CD14-positive monocyte (primary cell): ENCODE results near the gene CES4A. TPM values are rescaled to one million over a fixed set of nuclear protein-coding genes. Genes with fewer than 3 reads are reported as not detected.

ENCODE experiments used
- DNase-seq, 3 donors: peaks; one replicate each; pipeline ENCODE4 v3.0.0-alpha.2; 2011 to 2022
- H2AFZ ChIP-seq: 2 replicates; pipeline ENCODE4 v1.6.0; 2012; ENCODE audit warnings: mild to moderate bottlenecking, low read depth, low read length, inconsistent platforms; ENCODE audit not compliant: insufficient read depth, poor library complexity, severe bottlenecking
- H3K27ac ChIP-seq, 2 donors: 1 replicate in 1 of 2; 2 replicates in 1 of 2; pipeline ENCODE4 v1.5.1; 2012 to 2013; ENCODE audit warnings: low read length in 2 of 2, control low read depth in 1 of 2, inconsistent platforms in 1 of 2, low read depth in 1 of 2, mild to moderate bottlenecking in 1 of 2
- H3K27me3 ChIP-seq, 2 donors: one replicate each; pipeline versions ENCODE4 v1.6.0 to v1.6.1; 2011 to 2013; ENCODE audit warnings: low read length in 2 of 2; ENCODE audit not compliant: control insufficient read depth in 2 of 2, insufficient read depth in 2 of 2
- H3K36me3 ChIP-seq, 2 donors: replicated peaks in 1 of 2; 1 replicate in 1 of 2; 2 replicates in 1 of 2; pipeline versions ENCODE4 v1.5.1 to v1.6.1; 2012 to 2013; ENCODE audit warnings: low read length in 2 of 2, control low read depth in 1 of 2, inconsistent platforms in 1 of 2, mild to moderate bottlenecking in 1 of 2; ENCODE audit not compliant: insufficient read depth in 2 of 2, control insufficient read depth in 1 of 2
- H3K4me1 ChIP-seq, 2 donors: 1 replicate in 1 of 2; 2 replicates in 1 of 2; pipeline versions ENCODE4 v1.5.1 to v1.6.1; 2012 to 2013; ENCODE audit warnings: low read length in 2 of 2, control low read depth in 1 of 2, inconsistent platforms in 1 of 2, mild to moderate bottlenecking in 1 of 2, moderate library complexity in 1 of 2; ENCODE audit not compliant: insufficient read depth in 2 of 2, control insufficient read depth in 1 of 2
- H3K4me2 ChIP-seq: replicated peaks from 2 replicates; pipeline ENCODE3; 2012; ENCODE audit warnings: low read length, moderate library complexity, mild to moderate bottlenecking; ENCODE audit not compliant: poor library complexity, severe bottlenecking; ENCODE audit errors: extremely low read depth
- H3K4me3 ChIP-seq, 3 experiments: fragments of 200-600 bp in 1 of 3; sonication (generic) in 1 of 3; replicated peaks in 1 of 3; 1 replicate in 2 of 3; 2 replicates in 1 of 3; pipeline ENCODE4 v1.5.1; 2011 to 2013; ENCODE audit warnings: low read length in 3 of 3, mild to moderate bottlenecking in 3 of 3, control low read depth in 2 of 3, low read depth in 2 of 3, inconsistent platforms in 1 of 3, moderate library complexity in 1 of 3
- H3K79me2 ChIP-seq: 2 replicates; pipeline ENCODE4 v1.6.0; 2012; ENCODE audit warnings: mild to moderate bottlenecking, control low read depth, inconsistent platforms, low read length, moderate library complexity; ENCODE audit not compliant: insufficient read depth
- H3K9ac ChIP-seq: 2 replicates; pipeline ENCODE4 v1.6.0; 2017; ENCODE audit warnings: low read length, mild to moderate bottlenecking; ENCODE audit not compliant: insufficient read depth, poor library complexity, severe bottlenecking
- H3K9me3 ChIP-seq, 2 donors: replicated peaks in 1 of 2; 1 replicate in 1 of 2; 2 replicates in 1 of 2; pipeline versions ENCODE4 v1.5.1 to v1.6.1; 2012 to 2013; ENCODE audit warnings: low read length in 2 of 2, control low read depth in 1 of 2; ENCODE audit not compliant: control insufficient read depth in 1 of 2, insufficient read depth in 1 of 2
- H4K20me1 ChIP-seq: 2 replicates; pipeline ENCODE4 v1.6.0; 2012; ENCODE audit warnings: mild to moderate bottlenecking, low read length, control low read depth, moderate library complexity; ENCODE audit not compliant: insufficient read depth
- H3K27ac Mint-ChIP-seq, 7 donors: one replicate each; pipeline ENCODE4 v1.8.0; 2020; ENCODE audit warnings: mild to moderate bottlenecking in 7 of 7, mixed read lengths in 7 of 7, moderate library complexity in 6 of 7, inconsistent platforms in 2 of 7
- H3K27me3 Mint-ChIP-seq, 3 donors: one replicate each; pipeline ENCODE4 v1.8.0; 2021 to 2022; ENCODE audit warnings: low read depth in 3 of 3, mild to moderate bottlenecking in 3 of 3, mixed read lengths in 3 of 3, moderate library complexity in 3 of 3, inconsistent platforms in 1 of 3
- H3K36me3 Mint-ChIP-seq, 2 donors: one replicate each; pipeline ENCODE4 v1.8.0; 2020; ENCODE audit warnings: mixed read lengths in 2 of 2, inconsistent platforms in 1 of 2, mild to moderate bottlenecking in 1 of 2
- H3K4me1 Mint-ChIP-seq: one replicate; pipeline ENCODE4 v1.8.0; 2020; ENCODE audit warnings: mild to moderate bottlenecking, mixed read lengths
- H3K4me3 Mint-ChIP-seq, 2 donors: one replicate each; pipeline ENCODE4 v1.8.0; 2020; ENCODE audit warnings: mild to moderate bottlenecking in 2 of 2, mixed read lengths in 2 of 2, moderate library complexity in 1 of 2
- H3K9me3 Mint-ChIP-seq, 7 donors: one replicate each; pipeline ENCODE4 v1.8.0; 2020 to 2022; ENCODE audit warnings: mixed read lengths in 7 of 7, mild to moderate bottlenecking in 6 of 7, moderate library complexity in 6 of 7, inconsistent platforms in 2 of 7
- WGBS: methylation state at CpG from one replicate; pipeline ENCODE4 v1.1.5; 2013; ENCODE audit warnings: missing lambda C conversion rate; ENCODE audit not compliant: insufficient coverage; 5-methylcytosine and 5-hydroxymethylcytosine counted together
- intact Hi-C, 2 donors: fragments of 100-400 bp; cut with micrococcal nuclease; formaldehyde crosslinking; loops; one replicate each; pipeline versions ENCODE4 v1.15.0 to v1.15.1; 2023
- polyA plus RNA-seq, 3 donors: library from polyadenylated mRNA; depleted of rRNA in 1 of 3; unstranded in 2 of 3; stranded (reverse) in 1 of 3; fragments of 300-500 nt in 2 of 3; fragments of >200 nt in 1 of 3; fragmentation: Illumina TruSeq in 2 of 3; gene quantifications; 1 replicate in 2 of 3; 2 replicates in 1 of 3; pipeline ENCODE4 v1.2.3, GENCODE V29; 2012 to 2021
- TF ChIP-seq, protein P1 (sequence below): fragments of 200-600 bp; IDR thresholded peaks from one replicate; pipeline ENCODE4 v1.8.0; 2022; ENCODE audit warnings: antibody characterized with exemption, mild to moderate bottlenecking

The CES4A gene
- polyA plus RNA-seq, 3 donors: 3.3 to 47.6 (median 4.1) TPM

DNA sequence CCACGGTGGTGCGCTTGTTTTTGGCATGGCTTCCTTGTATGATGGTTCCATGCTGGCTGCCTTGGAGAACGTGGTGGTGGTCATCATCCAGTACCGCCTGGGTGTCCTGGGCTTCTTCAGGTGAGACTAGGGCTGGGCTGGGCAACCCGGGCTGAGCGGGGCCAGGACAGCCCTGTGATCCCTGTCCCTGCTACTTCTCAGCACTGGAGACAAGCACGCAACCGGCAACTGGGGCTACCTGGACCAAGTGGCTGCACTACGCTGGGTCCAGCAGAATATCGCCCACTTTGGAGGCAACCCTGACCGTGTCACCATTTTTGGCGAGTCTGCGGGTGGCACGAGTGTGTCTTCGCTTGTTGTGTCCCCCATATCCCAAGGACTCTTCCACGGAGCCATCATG lies 48.2 kb upstream of the CES4A start:
- intact Hi-C loops: no loop called here
- Histone ChIP-seq H3K4me3 (no peak overlapping the region), H3K9ac (no peak overlapping the region), H3K79me2 (peaks cover 28% of the 10 kb centered on the region), H4K20me1 (peaks cover 73% of the 10 kb centered on the region), H3K27me3 (no peaks in the 10 kb centered on the region), H3K27ac (no peak overlapping the region), H3K4me1 (peaks cover 14 to 17% of the 10 kb centered on the region in 2 donors), H2AFZ (no peak overlapping the region), H3K4me2 (no peak overlapping the region), H3K36me3 (peaks cover 65 to 71% of the 10 kb centered on the region in 2 donors), H3K9me3 (no peaks in the 10 kb centered on the region)
- TF ChIP-seq, protein P1, sequence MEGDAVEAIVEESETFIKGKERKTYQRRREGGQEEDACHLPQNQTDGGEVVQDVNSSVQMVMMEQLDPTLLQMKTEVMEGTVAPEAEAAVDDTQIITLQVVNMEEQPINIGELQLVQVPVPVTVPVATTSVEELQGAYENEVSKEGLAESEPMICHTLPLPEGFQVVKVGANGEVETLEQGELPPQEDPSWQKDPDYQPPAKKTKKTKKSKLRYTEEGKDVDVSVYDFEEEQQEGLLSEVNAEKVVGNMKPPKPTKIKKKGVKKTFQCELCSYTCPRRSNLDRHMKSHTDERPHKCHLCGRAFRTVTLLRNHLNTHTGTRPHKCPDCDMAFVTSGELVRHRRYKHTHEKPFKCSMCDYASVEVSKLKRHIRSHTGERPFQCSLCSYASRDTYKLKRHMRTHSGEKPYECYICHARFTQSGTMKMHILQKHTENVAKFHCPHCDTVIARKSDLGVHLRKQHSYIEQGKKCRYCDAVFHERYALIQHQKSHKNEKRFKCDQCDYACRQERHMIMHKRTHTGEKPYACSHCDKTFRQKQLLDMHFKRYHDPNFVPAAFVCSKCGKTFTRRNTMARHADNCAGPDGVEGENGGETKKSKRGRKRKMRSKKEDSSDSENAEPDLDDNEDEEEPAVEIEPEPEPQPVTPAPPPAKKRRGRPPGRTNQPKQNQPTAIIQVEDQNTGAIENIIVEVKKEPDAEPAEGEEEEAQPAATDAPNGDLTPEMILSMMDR: no peak
- H3K36me3 Mint-ChIP-seq: peaks cover 67 to 76% of the 10 kb centered on the region in 2 donors
- DNase-seq: no peak
- no peak overlapping the region for H3K4me3 Mint-ChIP-seq
- H3K9me3 Mint-ChIP-seq: peaks cover 0 to 2% (median 0%) of the 10 kb centered on the region in 7 donors
- peaks cover 0 to 2% (median 0%) of the 10 kb centered on the region in 3 donors for H3K27me3 Mint-ChIP-seq
- peaks cover 26% of the 10 kb centered on the region for H3K4me1 Mint-ChIP-seq
- H3K27ac Mint-ChIP-seq: peak overlapping the region in 1 of 7 donors; percentile 8
- WGBS: 98% methylated on average over 16 of the region's 16 CpGs

DNA sequence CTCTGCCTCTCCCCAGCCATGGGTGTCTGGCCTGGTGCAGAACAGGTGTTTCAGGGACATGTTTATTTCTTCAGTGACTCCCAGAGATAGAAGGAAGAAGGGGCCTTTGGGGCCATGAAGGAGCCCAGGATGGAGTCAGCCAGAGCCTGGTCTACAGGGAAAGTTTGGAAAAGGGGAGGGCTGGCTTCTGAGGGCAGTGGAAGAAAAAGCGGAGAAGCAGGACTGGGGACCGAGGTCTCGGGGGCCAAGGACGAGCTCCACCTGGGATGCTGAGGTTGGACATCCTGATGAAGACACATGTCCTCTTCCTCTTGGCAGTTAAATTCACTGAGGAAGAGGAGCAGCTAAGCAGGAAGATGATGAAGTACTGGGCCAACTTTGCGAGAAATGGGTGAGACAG lies 45.4 kb upstream of the CES4A start:
- H3K27ac Mint-ChIP-seq: no peak overlapping the region
- Histone ChIP-seq H3K4me2 (no peak overlapping the region), H3K4me3 (no peak overlapping the region), H4K20me1 (peaks cover 45% of the 10 kb centered on the region), H3K27me3 (peaks cover 0 to 5% of the 10 kb centered on the region in 2 donors), H3K27ac (no peak overlapping the region), H3K9me3 (no peaks in the 10 kb centered on the region), H3K4me1 (peaks cover 5 to 7% of the 10 kb centered on the region in 2 donors), H3K79me2 (peaks cover 3% of the 10 kb centered on the region), H2AFZ (no peak overlapping the region), H3K36me3 (peaks cover 59 to 62% of the 10 kb centered on the region in 2 donors), H3K9ac (no peak overlapping the region)
- DNase-seq: no peak
- H3K36me3 Mint-ChIP-seq: peaks cover 55 to 61% of the 10 kb centered on the region in 2 donors
- intact Hi-C loops: no loop called here
- peaks cover 11% of the 10 kb centered on the region for H3K4me1 Mint-ChIP-seq
- 90% methylated on average over 5 of the region's 5 CpGs for WGBS
- peak overlapping the region in 1 of 2 donors; percentile 11 for H3K4me3 Mint-ChIP-seq
- H3K27me3 Mint-ChIP-seq: peaks cover 7 to 11% (median 9%) of the 10 kb centered on the region in 3 donors
- TF ChIP-seq, protein P1: no peak
- peaks cover 0 to 2% (median 0%) of the 10 kb centered on the region in 7 donors for H3K9me3 Mint-ChIP-seq
